ENCODE results near the gene CLEC6A.

DNA sequence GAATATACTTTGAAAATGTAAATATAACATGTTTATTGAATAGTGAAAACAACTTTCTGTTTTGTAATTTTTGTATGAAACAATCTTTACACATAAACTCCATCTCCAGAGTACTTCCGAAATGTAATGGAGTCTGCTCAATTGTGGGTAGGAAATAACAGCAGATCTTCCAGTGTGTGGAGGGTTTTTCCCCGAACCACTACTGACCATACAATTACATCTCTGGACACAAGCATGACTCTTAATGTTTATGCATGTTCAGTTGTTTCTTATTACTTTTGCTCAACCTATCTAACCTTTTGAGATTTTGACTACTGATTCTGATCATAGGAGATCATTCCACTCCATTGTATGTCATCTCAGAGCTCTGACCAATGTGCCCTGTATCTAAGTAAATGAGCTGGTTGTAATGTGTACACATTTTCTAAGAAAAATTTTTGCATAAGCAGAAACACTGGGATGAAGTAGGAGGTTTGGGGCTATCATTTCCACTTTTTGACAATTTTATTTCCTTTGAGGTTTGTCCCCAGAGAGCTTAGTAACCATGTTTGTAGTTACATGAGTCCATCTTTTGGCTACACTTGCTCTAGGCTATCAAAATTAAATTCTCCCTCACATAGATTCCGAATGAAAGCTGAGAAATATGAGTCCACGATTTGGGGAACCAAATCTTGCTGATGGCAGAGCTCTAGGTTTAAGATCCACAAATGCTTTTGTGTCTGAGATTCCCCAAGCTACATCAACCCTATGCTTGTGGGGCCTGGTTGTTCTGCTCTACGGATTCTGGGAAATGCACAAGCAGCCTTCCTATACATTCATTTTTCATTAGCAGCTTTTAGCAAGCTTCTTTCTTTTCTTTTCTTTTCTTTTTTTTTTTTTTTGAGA is 36.1 kb downstream of the CLEC6A start:
- TF ChIP-seq, protein P1, sequence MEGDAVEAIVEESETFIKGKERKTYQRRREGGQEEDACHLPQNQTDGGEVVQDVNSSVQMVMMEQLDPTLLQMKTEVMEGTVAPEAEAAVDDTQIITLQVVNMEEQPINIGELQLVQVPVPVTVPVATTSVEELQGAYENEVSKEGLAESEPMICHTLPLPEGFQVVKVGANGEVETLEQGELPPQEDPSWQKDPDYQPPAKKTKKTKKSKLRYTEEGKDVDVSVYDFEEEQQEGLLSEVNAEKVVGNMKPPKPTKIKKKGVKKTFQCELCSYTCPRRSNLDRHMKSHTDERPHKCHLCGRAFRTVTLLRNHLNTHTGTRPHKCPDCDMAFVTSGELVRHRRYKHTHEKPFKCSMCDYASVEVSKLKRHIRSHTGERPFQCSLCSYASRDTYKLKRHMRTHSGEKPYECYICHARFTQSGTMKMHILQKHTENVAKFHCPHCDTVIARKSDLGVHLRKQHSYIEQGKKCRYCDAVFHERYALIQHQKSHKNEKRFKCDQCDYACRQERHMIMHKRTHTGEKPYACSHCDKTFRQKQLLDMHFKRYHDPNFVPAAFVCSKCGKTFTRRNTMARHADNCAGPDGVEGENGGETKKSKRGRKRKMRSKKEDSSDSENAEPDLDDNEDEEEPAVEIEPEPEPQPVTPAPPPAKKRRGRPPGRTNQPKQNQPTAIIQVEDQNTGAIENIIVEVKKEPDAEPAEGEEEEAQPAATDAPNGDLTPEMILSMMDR (conservative IDR thresholded peaks at IDR 0.05; ENCODE audit: low read depth, low read length): no peak
- TF ChIP-seq EZH2 (IDR thresholded peaks at IDR 0.05; ENCODE audit: borderline replicate concordance, low read depth, low read length, poor library complexity, severe bottlenecking): no peak
